Mesendoderm (in vitro differentiated cells): Measurements from ENCODE around the gene TSPAN5.

Experiments used
- DNase-seq: peaks from one replicate; pipeline ENCODE4 v3.0.0; 2013
- H2AK5ac ChIP-seq: 2 replicates; pipeline ENCODE4 v1.6.1; 2013; ENCODE audit warnings: low read length, inconsistent platforms
- H2BK120ac ChIP-seq: 2 replicates; pipeline ENCODE4 v1.6.1; 2013; ENCODE audit warnings: low read depth, mild to moderate bottlenecking, low read length, moderate library complexity, mixed read lengths
- H2BK15ac ChIP-seq: replicated peaks from 2 replicates; pipeline ENCODE4 v1.6.1; 2013; ENCODE audit warnings: low read depth, mild to moderate bottlenecking, moderate library complexity
- H2BK5ac ChIP-seq: 2 replicates; pipeline ENCODE4 v1.6.1; 2013; ENCODE audit warnings: low read length, inconsistent platforms
- H3K18ac ChIP-seq: 2 replicates; pipeline ENCODE4 v1.6.1; 2013; ENCODE audit warnings: mild to moderate bottlenecking, low read length, mixed read lengths
- H3K23ac ChIP-seq: one replicate; pipeline ENCODE4 v1.6.1; 2013; ENCODE audit warnings: low read length
- H3K27ac ChIP-seq: 2 replicates; pipeline ENCODE4 v1.5.1; 2013; ENCODE audit warnings: low read depth, mild to moderate bottlenecking, inconsistent platforms, low read length, moderate library complexity
- H3K27me3 ChIP-seq: 2 replicates; pipeline ENCODE4 v1.6.1; 2013; ENCODE audit warnings: low read length, control low read depth, mild to moderate bottlenecking, inconsistent platforms; ENCODE audit not compliant: insufficient read depth, poor library complexity
- H3K36me3 ChIP-seq: 2 replicates; pipeline ENCODE4 v1.6.1; 2013; ENCODE audit warnings: low read length, inconsistent platforms; ENCODE audit not compliant: control insufficient read depth, insufficient read depth
- H3K4ac ChIP-seq: one replicate; pipeline ENCODE4 v1.6.1; 2013; ENCODE audit warnings: low read depth, mild to moderate bottlenecking, low read length, moderate library complexity
- H3K4me1 ChIP-seq: 2 replicates; pipeline ENCODE4 v1.6.1; 2013; ENCODE audit warnings: low read depth, low read length, inconsistent platforms; ENCODE audit not compliant: control insufficient read depth
- H3K4me2 ChIP-seq: 2 replicates; pipeline ENCODE4 v1.6.1; 2013; ENCODE audit warnings: low read length
- H3K4me3 ChIP-seq: 2 replicates; pipeline ENCODE4 v1.5.1; 2013; ENCODE audit warnings: mild to moderate bottlenecking, low read length
- H3K56ac ChIP-seq: one replicate; pipeline ENCODE4 v1.6.1; 2013; ENCODE audit warnings: low read length
- H3K79me1 ChIP-seq: 2 replicates; pipeline ENCODE4 v1.6.1; 2013; ENCODE audit warnings: low read length, inconsistent platforms
- H3K79me2 ChIP-seq: 2 replicates; pipeline ENCODE4 v1.6.1; 2013; ENCODE audit warnings: mild to moderate bottlenecking, low read length; ENCODE audit not compliant: control insufficient read depth, insufficient read depth
- H3K9ac ChIP-seq: 2 replicates; pipeline ENCODE4 v1.6.1; 2013; ENCODE audit warnings: low read length, inconsistent platforms
- H4K5ac ChIP-seq: one replicate; pipeline ENCODE4 v1.6.1; 2013; ENCODE audit warnings: low read length
- H4K8ac ChIP-seq: one replicate; pipeline ENCODE4 v1.6.1; 2013; ENCODE audit warnings: low read depth, mild to moderate bottlenecking, control low read depth, low read length, moderate library complexity
- WGBS: extraction: QIAGEN DNeasy Blood & Tissue Kit; methylation state at CpG from one replicate; pipeline ENCODE4 v1.1.7; 2013; ENCODE audit warnings: low lambda C conversion rate, missing lambda C conversion rate; ENCODE audit not compliant: insufficient coverage; ENCODE audit errors: extremely low coverage; 5-methylcytosine and 5-hydroxymethylcytosine counted together

Gene TSPAN5

DNA sequence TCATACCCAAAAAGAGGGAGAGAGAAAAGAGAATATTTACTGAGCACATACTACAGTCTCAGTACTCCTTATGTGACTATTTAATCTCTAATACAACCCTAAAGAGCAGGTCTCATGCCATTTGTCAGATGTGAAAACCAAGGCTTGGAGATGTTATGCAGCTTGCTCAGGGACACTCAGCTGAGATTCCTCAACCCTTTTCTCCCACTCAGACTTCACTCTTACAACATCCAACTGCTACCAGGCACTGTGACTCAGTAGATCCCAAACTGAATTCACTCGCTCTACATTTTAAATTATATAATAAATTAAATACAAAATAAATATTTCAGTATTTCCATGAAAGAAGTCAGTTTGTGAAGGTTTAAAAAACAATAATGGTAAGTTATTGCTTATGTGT, 53.7 kb downstream of the TSPAN5 start:
- DNase-seq, result no peak
- Histone ChIP-seq H3K4ac (no peak overlapping the region), H2BK120ac (no peak overlapping the region), H4K8ac (no peak overlapping the region), H2BK15ac (no peak overlapping the region), H3K79me2 (no peaks in the 10 kb centered on the region), H3K36me3 (no peaks in the 10 kb centered on the region), H3K9ac (no peak overlapping the region), H3K27ac (no peak overlapping the region), H3K56ac (no peak overlapping the region), H3K4me2 (no peak overlapping the region), H3K18ac (no peak overlapping the region), H2BK5ac (no peak overlapping the region), H4K5ac (no peak overlapping the region), H3K4me1 (no peaks in the 10 kb centered on the region), H3K23ac (no peak overlapping the region), H3K4me3 (no peak overlapping the region), H2AK5ac (no peak overlapping the region), H3K79me1 (no peaks in the 10 kb centered on the region), H3K27me3 (no peaks in the 10 kb centered on the region)
- whole genome bisulfite sequencing, result 100% methylated on average over 1 of the region's 1 CpG

DNA sequence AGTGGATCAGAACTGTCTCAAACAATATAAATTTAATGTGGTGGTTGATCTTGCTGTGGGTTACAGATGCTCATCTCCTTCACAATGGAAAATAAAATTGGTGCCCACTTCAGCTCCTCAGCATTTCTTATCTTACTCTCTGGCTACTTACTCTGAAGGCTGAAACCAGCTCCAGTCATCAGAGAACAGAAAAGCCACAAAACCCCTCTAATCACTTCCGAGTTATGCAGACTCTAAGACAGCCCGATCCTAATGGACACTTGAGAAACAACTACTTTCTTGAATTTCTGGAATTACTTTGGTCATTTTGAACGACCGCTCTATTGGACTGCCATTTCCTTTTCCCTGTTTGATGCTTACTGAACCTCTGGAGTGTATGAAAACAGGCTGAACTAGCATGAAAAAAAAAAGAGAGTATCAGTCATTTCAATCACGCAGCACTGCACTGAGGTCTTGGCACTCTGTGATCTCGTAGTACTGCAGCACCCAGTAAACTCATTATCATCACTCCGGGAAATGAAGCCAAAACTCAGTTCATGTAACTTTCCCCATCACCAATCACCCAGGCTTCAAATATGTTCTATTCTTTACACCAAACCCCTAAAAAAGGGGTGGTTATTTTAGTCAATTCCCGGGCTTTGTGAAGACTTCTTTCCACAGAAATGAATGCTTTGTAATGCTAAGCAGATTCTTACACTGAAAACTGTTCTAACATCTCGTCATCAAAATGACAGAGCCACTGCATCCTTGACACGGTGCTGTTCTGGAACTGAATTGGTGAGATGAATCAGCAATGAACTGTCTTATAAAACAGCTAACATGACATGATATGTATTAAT, 54.5 kb downstream of the TSPAN5 start:
- no peak overlapping the region for H4K5ac ChIP-seq
- H3K79me2 ChIP-seq, result no peaks in the 10 kb centered on the region
- H2BK15ac ChIP-seq, result no peak overlapping the region
- no peak overlapping the region for H3K4me3 ChIP-seq
- no peaks in the 10 kb centered on the region for H3K4me1 ChIP-seq
- H3K56ac ChIP-seq, result no peak overlapping the region
- H2BK5ac ChIP-seq, result no peak overlapping the region
- H2AK5ac ChIP-seq, result no peak overlapping the region
- H3K36me3 ChIP-seq, result no peaks in the 10 kb centered on the region
- WGBS, result no CpG with 5 or more reads among the region's 10 CpGs
- DNase-seq, result no peak
- no peak overlapping the region for H3K23ac ChIP-seq
- no peaks in the 10 kb centered on the region for H3K27me3 ChIP-seq
- no peak overlapping the region for H3K18ac ChIP-seq
- no peak overlapping the region for H2BK120ac ChIP-seq
- no peak overlapping the region for H3K9ac ChIP-seq
- no peak overlapping the region for H3K27ac ChIP-seq
- H4K8ac ChIP-seq, result no peak overlapping the region
- no peaks in the 10 kb centered on the region for H3K79me1 ChIP-seq
- H3K4me2 ChIP-seq, result no peak overlapping the region
- H3K4ac ChIP-seq, result no peak overlapping the region

- no peak overlapping the region for H3K56ac ChIP-seq
- no peak for DNase-seq
- H3K9ac ChIP-seq, result no peak overlapping the region
- H3K4me1 ChIP-seq, result no peaks in the 10 kb centered on the region
- no peak overlapping the region for H2BK120ac ChIP-seq
- no peaks in the 10 kb centered on the region for H3K79me1 ChIP-seq
- no peaks in the 10 kb centered on the region for H3K36me3 ChIP-seq
- H3K4ac ChIP-seq, result no peak overlapping the region
- no peak overlapping the region for H2AK5ac ChIP-seq
- no peak overlapping the region for H3K4me2 ChIP-seq
- H3K4me3 ChIP-seq, result no peak overlapping the region
- H3K79me2 ChIP-seq, result no peaks in the 10 kb centered on the region
- H2BK5ac ChIP-seq, result no peak overlapping the region
- H2BK15ac ChIP-seq, result no peak overlapping the region
- no peak overlapping the region for H4K8ac ChIP-seq
- H4K5ac ChIP-seq, result no peak overlapping the region
- H3K27me3 ChIP-seq, result no peaks in the 10 kb centered on the region
- H3K18ac ChIP-seq, result no peak overlapping the region
- H3K27ac ChIP-seq, result no peak overlapping the region
- H3K23ac ChIP-seq, result no peak overlapping the region
- WGBS, result no CpG with 5 or more reads among the region's 1 CpG
Observed at GRCh38 chr4:98602270-98602669, 56.1 kb downstream of the TSPAN5 start.

- Histone ChIP-seq H3K56ac (no peak overlapping the region), H2BK120ac (no peak overlapping the region), H3K79me2 (no peaks in the 10 kb centered on the region), H3K9ac (no peak overlapping the region), H3K4me1 (no peaks in the 10 kb centered on the region), H3K4ac (no peak overlapping the region), H3K79me1 (no peaks in the 10 kb centered on the region), H3K23ac (no peak overlapping the region), H3K27ac (no peak overlapping the region), H3K36me3 (no peaks in the 10 kb centered on the region), H2AK5ac (no peak overlapping the region), H4K8ac (no peak overlapping the region), H4K5ac (no peak overlapping the region), H3K18ac (no peak overlapping the region), H3K4me2 (no peak overlapping the region), H3K4me3 (no peak overlapping the region), H3K27me3 (no peaks in the 10 kb centered on the region), H2BK15ac (no peak overlapping the region), H2BK5ac (no peak overlapping the region)
- no peak for DNase-seq
- WGBS, result no CpG with 5 or more reads among the region's 3 CpGs
Observed at GRCh38 chr4:98601708-98602107, 56.7 kb downstream of the TSPAN5 start.

DNA sequence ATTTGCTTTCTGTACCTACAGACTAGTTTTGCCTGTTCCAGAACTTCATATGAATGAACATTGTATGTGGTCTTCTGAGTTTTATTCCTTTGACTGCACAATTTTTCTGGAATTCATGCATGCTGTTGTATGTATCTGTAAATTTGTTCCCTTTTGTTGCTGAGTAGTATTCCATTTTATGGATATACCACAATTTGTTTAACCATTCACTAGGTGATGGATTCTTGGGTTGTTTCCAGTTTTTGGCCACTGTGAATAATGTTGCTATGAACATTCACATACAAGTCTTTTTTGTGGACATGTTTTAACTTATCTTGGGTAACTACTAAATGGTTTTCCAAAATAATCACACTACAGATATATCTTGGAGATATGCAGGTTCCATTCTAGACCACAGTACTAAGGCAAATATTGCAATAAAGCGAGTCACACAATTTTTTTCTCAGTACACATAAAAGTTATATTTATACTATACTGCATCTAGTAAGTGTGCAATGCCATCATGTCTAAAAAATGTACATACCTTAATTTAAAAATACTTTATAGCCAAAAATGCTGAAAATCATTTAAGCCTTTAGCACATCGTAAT, 58.7 kb downstream of the TSPAN5 start:
- no CpG with 5 or more reads among the region's 2 CpGs for WGBS

More for the DNA sequence above, 58.7 kb downstream of the TSPAN5 start:
- Histone ChIP-seq H3K27ac (no peak overlapping the region), H3K9ac (no peak overlapping the region), H4K8ac (no peak overlapping the region), H2BK120ac (no peak overlapping the region), H2AK5ac (no peak overlapping the region), H3K18ac (no peak overlapping the region), H3K79me2 (no peaks in the 10 kb centered on the region), H3K56ac (no peak overlapping the region), H3K27me3 (no peaks in the 10 kb centered on the region), H2BK5ac (no peak overlapping the region), H3K4me2 (no peak overlapping the region), H3K4me1 (no peaks in the 10 kb centered on the region), H4K5ac (no peak overlapping the region), H3K36me3 (no peaks in the 10 kb centered on the region), H3K4ac (no peak overlapping the region), H2BK15ac (no peak overlapping the region), H3K4me3 (no peak overlapping the region), H3K23ac (no peak overlapping the region), H3K79me1 (no peaks in the 10 kb centered on the region)
- DNase-seq, result no peak
